Erythroblast (primary cell): ENCODE measurements around the gene EEFSEC.

Experiments
- GATA1 ChIP-seq: IDR thresholded peaks from 2 replicates; pipeline ENCODE4 v1.6.1; 2011; ENCODE audit warnings: low read depth, mild to moderate bottlenecking, control low read depth, low read length, moderate library complexity
- POLR2A ChIP-seq: IDR thresholded peaks from 2 replicates; pipeline ENCODE4 v1.6.1; 2011; ENCODE audit warnings: mild to moderate bottlenecking, low read length

- TF ChIP-seq POLR2A: no peak
- no peak for TF ChIP-seq GATA1
These were observed 279.9 kb downstream of the EEFSEC start for GRCh38 chr3:128432971-128433836.
